Caco-2 (cell line): ENCODE data around the gene COCH. TPM values are rescaled to one million over a fixed set of nuclear protein-coding genes. Genes with fewer than 3 reads are reported as not detected.

ENCODE experiments used
- BruUV-seq: library from RNA; stranded (reverse); fragments of 400-500 nt; replicated peaks from 2 replicates; lab custom pipeline; 2021; lab: Mats Ljungman, UMichigan
- CTCF ChIA-PET: fragments of 300-600 bp; sonication (Branson Sonifier 250); formaldehyde crosslinking; loops from one replicate; lab custom pipeline; 2022; ENCODE audit warnings: antibody characterized with exemption; lab: Charles Lee
- POLR2A ChIA-PET: fragments of 300-600 bp; sonication (Branson Sonifier 250); formaldehyde crosslinking; loops from one replicate; lab custom pipeline; 2022; ENCODE audit warnings: antibody characterized with exemption; lab: Charles Lee
- DNase-seq, 2 experiments: peaks; one replicate each; pipeline versions ENCODE4 v3.0.0 to v3.0.0-alpha.2; 2020 to 2022
- H3K27me3 ChIP-seq: replicated peaks from 2 replicates; pipeline ENCODE4 v1.6.0; 2011; ENCODE audit warnings: low read length; ENCODE audit not compliant: control insufficient read depth, insufficient read depth
- H3K36me3 ChIP-seq: 2 replicates; pipeline ENCODE4 v1.5.1; 2011; ENCODE audit warnings: low read length; ENCODE audit not compliant: control insufficient read depth, insufficient read depth
- H3K4me1 ChIP-seq: fragments of 250-450 bp; sonication (Bioruptor Pico); 2 replicates; pipeline ENCODE4 v1.5.1; 2020; ENCODE audit warnings: mild to moderate bottlenecking
- H3K4me3 ChIP-seq: 2 replicates; pipeline ENCODE4 v1.5.1; 2011; ENCODE audit warnings: low read depth, mild to moderate bottlenecking, control low read depth, low read length
- H3K9me3 ChIP-seq: fragments of 250-450 bp; sonication (Bioruptor Pico); 2 replicates; pipeline ENCODE4 v1.5.1; 2020; ENCODE audit warnings: mild to moderate bottlenecking, moderate library complexity
- H3K27ac Mint-ChIP-seq: one replicate; pipeline ENCODE4 v1.8.0; 2022; ENCODE audit warnings: mixed read lengths; ENCODE audit not compliant: unreplicated experiment
- H3K27me3 Mint-ChIP-seq: one replicate; pipeline ENCODE4 v1.8.0; 2022; ENCODE audit warnings: mixed read lengths; ENCODE audit not compliant: insufficient read depth, unreplicated experiment
- H3K36me3 Mint-ChIP-seq: one replicate; pipeline ENCODE4 v1.8.0; 2022; ENCODE audit warnings: mild to moderate bottlenecking, mixed read lengths; ENCODE audit not compliant: insufficient read depth, unreplicated experiment
- H3K4me1 Mint-ChIP-seq: one replicate; pipeline ENCODE4 v1.8.0; 2022; ENCODE audit warnings: low read depth, mixed read lengths; ENCODE audit not compliant: unreplicated experiment
- H3K4me3 Mint-ChIP-seq: one replicate; pipeline ENCODE4 v1.8.0; 2022; ENCODE audit warnings: mild to moderate bottlenecking, moderate library complexity, mixed read lengths; ENCODE audit not compliant: unreplicated experiment
- H3K9me3 Mint-ChIP-seq: one replicate; pipeline ENCODE4 v1.8.0; 2022; ENCODE audit warnings: mixed read lengths; ENCODE audit not compliant: unreplicated experiment
- intact Hi-C: fragments of 100-400 bp; cut with micrococcal nuclease; formaldehyde crosslinking; loops from one replicate; pipeline ENCODE4 v1.10.0; 2022; ENCODE audit not compliant: unreplicated experiment
- total RNA-seq: library from RNA; stranded (reverse); gene quantifications from 2 replicates; pipeline ENCODE4 v1.2.3, GENCODE V29; 2022
- TF ChIP-seq, protein P1 (sequence below), 2 experiments: fragments of 200-600 bp in 1 of 2; IDR thresholded peaks; 1 replicate in 1 of 2; 2 replicates in 1 of 2; pipeline versions ENCODE4 v1.5.1 to v1.8.0; 2011 to 2022; ENCODE audit warnings: antibody characterized with exemption in 1 of 2, control low read depth in 1 of 2, inconsistent platforms in 1 of 2, low read depth in 1 of 2, low read length in 1 of 2, mild to moderate bottlenecking in 1 of 2, moderate library complexity in 1 of 2; ENCODE audit not compliant: insufficient read depth in 1 of 2, severe bottlenecking in 1 of 2, unreplicated experiment in 1 of 2

COCH gene
- total RNA-seq, 1 experiment from 2014 or later: 32.2 TPM

DNA sequence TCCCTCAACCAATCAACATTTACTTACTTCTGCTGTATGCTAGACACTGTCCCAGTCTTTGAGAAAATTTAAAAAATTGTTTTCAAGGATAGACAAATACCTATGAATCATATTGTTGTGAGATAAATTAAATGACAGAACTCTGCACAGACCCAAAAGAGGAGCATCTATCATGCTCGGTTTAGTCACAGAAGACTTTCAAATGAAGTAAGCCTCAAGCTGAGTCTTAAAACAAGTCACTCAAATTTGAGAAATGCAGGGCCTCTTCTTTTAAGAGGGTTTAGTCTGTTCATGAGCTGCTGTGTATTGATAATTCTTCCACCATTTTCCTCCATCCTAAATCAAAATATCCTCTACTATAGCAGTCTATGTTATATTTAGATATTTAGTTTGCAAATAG, 24.4 kb upstream of the COCH start:
- Histone ChIP-seq H3K36me3 (no peaks in the 10 kb centered on the region), H3K4me1 (no peaks in the 10 kb centered on the region), H3K9me3 (no peaks in the 10 kb centered on the region), H3K27me3 (peaks cover 1% of the 10 kb centered on the region; the same call in 1 of the 2 replicates), H3K4me3 (no peak overlapping the region)
- Mint-ChIP-seq H3K27me3 (peaks cover 20% of the 10 kb centered on the region), H3K27ac (no peak overlapping the region), H3K36me3 (no peaks in the 10 kb centered on the region), H3K4me1 (no peaks in the 10 kb centered on the region), H3K4me3 (no peak overlapping the region), H3K9me3 (no peaks in the 10 kb centered on the region)
- POLR2A ChIA-PET: no interaction called here
- CTCF ChIA-PET: no interaction called here
- BruUV-seq: no TSS peak
- intact Hi-C loops: no loop called here
- TF ChIP-seq, protein P1, sequence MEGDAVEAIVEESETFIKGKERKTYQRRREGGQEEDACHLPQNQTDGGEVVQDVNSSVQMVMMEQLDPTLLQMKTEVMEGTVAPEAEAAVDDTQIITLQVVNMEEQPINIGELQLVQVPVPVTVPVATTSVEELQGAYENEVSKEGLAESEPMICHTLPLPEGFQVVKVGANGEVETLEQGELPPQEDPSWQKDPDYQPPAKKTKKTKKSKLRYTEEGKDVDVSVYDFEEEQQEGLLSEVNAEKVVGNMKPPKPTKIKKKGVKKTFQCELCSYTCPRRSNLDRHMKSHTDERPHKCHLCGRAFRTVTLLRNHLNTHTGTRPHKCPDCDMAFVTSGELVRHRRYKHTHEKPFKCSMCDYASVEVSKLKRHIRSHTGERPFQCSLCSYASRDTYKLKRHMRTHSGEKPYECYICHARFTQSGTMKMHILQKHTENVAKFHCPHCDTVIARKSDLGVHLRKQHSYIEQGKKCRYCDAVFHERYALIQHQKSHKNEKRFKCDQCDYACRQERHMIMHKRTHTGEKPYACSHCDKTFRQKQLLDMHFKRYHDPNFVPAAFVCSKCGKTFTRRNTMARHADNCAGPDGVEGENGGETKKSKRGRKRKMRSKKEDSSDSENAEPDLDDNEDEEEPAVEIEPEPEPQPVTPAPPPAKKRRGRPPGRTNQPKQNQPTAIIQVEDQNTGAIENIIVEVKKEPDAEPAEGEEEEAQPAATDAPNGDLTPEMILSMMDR (IDR thresholded peaks at IDR 0.05; ENCODE audit: insufficient read depth in 1 of 2, low read depth in 1 of 2, low read length in 1 of 2, severe bottlenecking in 1 of 2, unreplicated experiment in 1 of 2): no peak
- DNase-seq: no peak

DNA sequence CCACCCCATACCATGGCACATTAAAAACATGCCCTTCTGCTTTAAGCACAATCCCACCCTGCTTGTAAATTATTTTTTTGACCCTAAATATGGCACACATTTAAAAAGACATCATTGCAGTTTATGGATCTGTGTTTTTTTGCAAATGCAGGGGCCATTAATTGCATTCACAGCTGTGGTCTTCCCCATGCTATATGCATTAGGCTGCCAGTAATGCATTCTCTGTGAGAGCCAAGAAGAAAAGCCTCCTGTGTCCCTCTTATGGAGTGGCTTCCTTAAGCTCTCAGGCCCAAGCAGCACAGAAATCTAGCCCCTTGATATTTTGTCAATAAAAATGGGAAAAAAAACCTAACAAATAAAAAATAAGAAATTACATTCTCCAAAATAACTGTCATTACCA, 20.4 kb upstream of the COCH start:
- Mint-ChIP-seq H3K9me3 (no peaks in the 10 kb centered on the region), H3K4me3 (no peak overlapping the region), H3K4me1 (no peaks in the 10 kb centered on the region), H3K36me3 (no peaks in the 10 kb centered on the region), H3K27me3 (peaks cover 8% of the 10 kb centered on the region), H3K27ac (no peak overlapping the region)
- Histone ChIP-seq H3K27me3 (peaks cover 1% of the 10 kb centered on the region; the same call in 1 of the 2 replicates), H3K9me3 (no peaks in the 10 kb centered on the region), H3K36me3 (no peaks in the 10 kb centered on the region), H3K4me1 (no peaks in the 10 kb centered on the region), H3K4me3 (no peak overlapping the region)
- CTCF ChIA-PET: no interaction called here
- intact Hi-C loops: no loop called here
- no peak for DNase-seq
- TF ChIP-seq, protein P1 (IDR thresholded peaks at IDR 0.05; ENCODE audit: insufficient read depth in 1 of 2, low read depth in 1 of 2, low read length in 1 of 2, severe bottlenecking in 1 of 2, unreplicated experiment in 1 of 2): no peak
- BruUV-seq: no TSS peak
- POLR2A ChIA-PET: no interaction called here

DNA sequence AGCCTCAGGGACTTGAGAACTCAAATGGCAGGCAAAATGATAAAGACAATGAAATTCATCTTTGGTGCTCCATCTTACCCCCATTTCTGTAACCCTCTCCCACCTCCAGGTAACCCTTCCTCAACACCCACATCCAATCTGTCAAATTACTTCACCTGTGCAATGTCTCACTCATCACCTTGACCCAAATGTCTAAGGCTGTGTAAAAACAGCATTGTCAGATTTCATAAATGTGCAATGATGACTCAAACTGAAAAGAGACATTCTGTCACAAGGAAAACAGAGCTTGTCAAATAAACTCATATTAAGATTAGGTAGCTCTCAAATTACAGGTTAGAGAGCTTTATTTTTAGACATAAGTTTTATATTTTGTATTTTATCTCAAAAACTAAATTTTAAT, 19.9 kb upstream of the COCH start:
- POLR2A ChIA-PET: no interaction called here

More for the DNA sequence above, 19.9 kb upstream of the COCH start:
- Mint-ChIP-seq H3K27ac (no peak overlapping the region), H3K36me3 (no peaks in the 10 kb centered on the region), H3K27me3 (peaks cover 7% of the 10 kb centered on the region), H3K9me3 (no peaks in the 10 kb centered on the region), H3K4me1 (no peaks in the 10 kb centered on the region), H3K4me3 (no peak overlapping the region)
- Histone ChIP-seq H3K4me3 (no peak overlapping the region), H3K9me3 (no peaks in the 10 kb centered on the region), H3K27me3 (peaks cover under 1% of the 10 kb centered on the region; the same call in 1 of the 2 replicates), H3K4me1 (no peaks in the 10 kb centered on the region), H3K36me3 (no peaks in the 10 kb centered on the region)
- TF ChIP-seq, protein P1 (IDR thresholded peaks at IDR 0.05; ENCODE audit: insufficient read depth in 1 of 2, low read depth in 1 of 2, low read length in 1 of 2, severe bottlenecking in 1 of 2, unreplicated experiment in 1 of 2): no peak
- intact Hi-C loops: no loop called here
- CTCF ChIA-PET: no interaction called here
- BruUV-seq: no TSS peak
- no peak for DNase-seq
